Thoracic aorta (tissue), 2 donors: Measurements from ENCODE around the gene EVI5L. TPM values are rescaled to one million over a fixed set of nuclear protein-coding genes. Genes with fewer than 3 reads are reported as not detected.

Experiments
- ATAC-seq: fragments of 150-250 bp; one replicate; pipeline ENCODE4 v1.8.0; 2017; ENCODE audit warnings: low read depth; ENCODE audit not compliant: insufficient number of reproducible peaks, low FRiP score
- DNase-seq: peaks from one replicate; pipeline ENCODE4 v3.0.0-alpha.2; 2020; ENCODE audit warnings: low spot score
- H3K27ac ChIP-seq, 2 donors: fragments of 200-600 bp; sonication (generic); 1 replicate in 1 of 2; 2 replicates in 1 of 2; pipeline ENCODE4 v1.5.1; 2016; ENCODE audit warnings: mild to moderate bottlenecking in 2 of 2, moderate library complexity in 2 of 2
- H3K27me3 ChIP-seq: fragments of 200-600 bp; sonication (generic); replicated peaks from 2 replicates; pipeline ENCODE4 v1.6.0; 2016; ENCODE audit warnings: mild to moderate bottlenecking; ENCODE audit not compliant: insufficient read depth
- H3K36me3 ChIP-seq: fragments of 200-600 bp; sonication (generic); one replicate; pipeline ENCODE4 v1.5.1; 2016
- H3K4me1 ChIP-seq, 2 donors: fragments of 200-600 bp; sonication (generic); 1 replicate in 1 of 2; 2 replicates in 1 of 2; pipeline versions ENCODE4 v1.5.1 to v1.6.0; 2016; ENCODE audit warnings: low read depth in 2 of 2, mild to moderate bottlenecking in 1 of 2; ENCODE audit not compliant: control insufficient read depth in 1 of 2
- H3K4me3 ChIP-seq: fragments of 200-600 bp; sonication (generic); 2 replicates; pipeline ENCODE4 v1.5.1; 2016; ENCODE audit warnings: mild to moderate bottlenecking
- H3K9me3 ChIP-seq: fragments of 200-600 bp; sonication (generic); 2 replicates; pipeline ENCODE4 v1.5.1; 2016
- total RNA-seq, 2 donors: library from RNA; depleted of rRNA; stranded (reverse); fragments of >200 nt; gene quantifications; one replicate each; pipeline versions ENCODE4 v1.1.0 to v1.2.3, GENCODE V29; 2016
- TF ChIP-seq, protein P1 (sequence below): fragments of 200-600 bp; sonication (generic); IDR thresholded peaks from one replicate; pipeline ENCODE4 v1.5.1; 2019; ENCODE audit warnings: antibody characterized with exemption

The EVI5L gene
- total RNA-seq, 2 donors from 2014 or later, result 12.1 to 16.8 TPM

DNA sequence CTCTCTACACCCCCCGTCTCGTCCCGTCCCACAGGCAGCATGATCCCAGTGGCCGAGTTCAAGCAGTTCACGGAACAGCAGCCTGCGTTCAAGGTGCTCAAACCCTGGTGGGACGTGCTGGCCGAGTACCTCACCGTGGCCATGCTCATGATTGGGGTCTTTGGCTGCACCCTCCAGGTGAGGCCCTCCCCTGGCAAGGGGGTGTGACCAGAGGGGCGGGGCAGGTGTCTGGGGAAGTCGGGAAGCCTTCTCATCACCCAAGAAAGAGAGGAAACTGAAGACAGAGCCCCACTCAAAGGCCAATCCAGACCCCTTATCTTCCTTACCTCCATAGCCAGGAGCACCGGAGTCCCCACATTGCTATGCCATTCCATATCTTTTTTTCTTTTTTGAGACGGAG lies 65.5 kb downstream of the EVI5L start:
- Histone ChIP-seq H3K4me1 (no peaks in the 10 kb centered on the region), H3K36me3 (no peaks in the 10 kb centered on the region), H3K27ac (no peak overlapping the region), H3K4me3 (no peak overlapping the region), H3K9me3 (no peaks in the 10 kb centered on the region), H3K27me3 (no peaks in the 10 kb centered on the region)
- no peak for ATAC-seq
- no peak for DNase-seq
- TF ChIP-seq, protein P1, sequence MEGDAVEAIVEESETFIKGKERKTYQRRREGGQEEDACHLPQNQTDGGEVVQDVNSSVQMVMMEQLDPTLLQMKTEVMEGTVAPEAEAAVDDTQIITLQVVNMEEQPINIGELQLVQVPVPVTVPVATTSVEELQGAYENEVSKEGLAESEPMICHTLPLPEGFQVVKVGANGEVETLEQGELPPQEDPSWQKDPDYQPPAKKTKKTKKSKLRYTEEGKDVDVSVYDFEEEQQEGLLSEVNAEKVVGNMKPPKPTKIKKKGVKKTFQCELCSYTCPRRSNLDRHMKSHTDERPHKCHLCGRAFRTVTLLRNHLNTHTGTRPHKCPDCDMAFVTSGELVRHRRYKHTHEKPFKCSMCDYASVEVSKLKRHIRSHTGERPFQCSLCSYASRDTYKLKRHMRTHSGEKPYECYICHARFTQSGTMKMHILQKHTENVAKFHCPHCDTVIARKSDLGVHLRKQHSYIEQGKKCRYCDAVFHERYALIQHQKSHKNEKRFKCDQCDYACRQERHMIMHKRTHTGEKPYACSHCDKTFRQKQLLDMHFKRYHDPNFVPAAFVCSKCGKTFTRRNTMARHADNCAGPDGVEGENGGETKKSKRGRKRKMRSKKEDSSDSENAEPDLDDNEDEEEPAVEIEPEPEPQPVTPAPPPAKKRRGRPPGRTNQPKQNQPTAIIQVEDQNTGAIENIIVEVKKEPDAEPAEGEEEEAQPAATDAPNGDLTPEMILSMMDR, result no peak

DNA sequence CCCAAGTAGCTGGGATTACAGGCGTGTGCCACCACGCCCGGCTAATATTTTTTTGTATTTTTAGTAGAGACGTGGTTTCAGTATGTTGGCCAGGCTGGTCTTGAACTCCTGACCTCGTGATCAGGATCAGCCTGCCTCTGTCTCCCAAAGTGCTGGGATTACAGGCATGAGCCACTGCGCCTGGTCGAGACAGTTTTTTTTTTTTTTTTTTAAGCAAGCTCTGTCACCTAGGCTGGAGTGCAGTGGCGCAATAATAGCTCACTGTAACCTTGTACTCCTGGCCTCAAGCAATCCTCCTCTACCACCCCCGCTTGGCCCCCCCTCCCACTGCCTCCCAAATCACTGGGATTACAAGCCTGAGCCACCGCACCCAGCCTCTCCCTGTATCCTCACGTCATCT lies 67.3 kb downstream of the EVI5L start:
- TF ChIP-seq, protein P1, result no peak

DNA sequence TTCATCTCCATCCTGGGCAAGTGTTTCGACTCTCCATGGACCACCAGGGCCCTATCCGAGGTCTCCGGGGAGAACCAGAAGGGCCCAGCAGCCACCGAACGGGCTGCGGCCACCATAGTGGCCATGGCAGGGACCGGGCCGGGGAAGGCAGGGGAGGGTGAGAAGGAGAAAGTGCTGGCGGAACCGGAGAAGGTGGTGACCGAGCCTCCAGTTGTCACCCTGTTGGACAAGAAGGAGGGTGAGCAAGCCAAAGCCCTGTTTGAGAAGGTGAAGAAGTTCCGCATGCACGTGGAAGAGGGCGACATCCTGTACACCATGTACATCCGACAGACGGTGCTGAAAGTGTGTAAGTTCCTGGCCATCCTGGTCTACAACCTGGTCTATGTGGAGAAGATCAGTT lies 68.9 kb downstream of the EVI5L start:
- DNase-seq, result no peak
- H3K27ac ChIP-seq, result no peak overlapping the region
- H3K4me1 ChIP-seq, result peaks cover 5 to 9% of the 10 kb centered on the region in 2 donors
- TF ChIP-seq, protein P1, result no peak
- H3K27me3 ChIP-seq, result no peaks in the 10 kb centered on the region
- H3K36me3 ChIP-seq, result no peaks in the 10 kb centered on the region
- H3K9me3 ChIP-seq, result no peaks in the 10 kb centered on the region
- H3K4me3 ChIP-seq, result no peak overlapping the region
- no peak for ATAC-seq

More for the DNA sequence above, 67.3 kb downstream of the EVI5L start:
- DNase-seq, result no peak
- no peaks in the 10 kb centered on the region for H3K27me3 ChIP-seq
- ATAC-seq, result no peak
- no peaks in the 10 kb centered on the region for H3K9me3 ChIP-seq
- peaks cover 0 to under 1% of the 10 kb centered on the region in 2 donors for H3K4me1 ChIP-seq
- H3K27ac ChIP-seq, result no peak overlapping the region
- no peak overlapping the region for H3K4me3 ChIP-seq
- H3K36me3 ChIP-seq, result no peaks in the 10 kb centered on the region

DNA sequence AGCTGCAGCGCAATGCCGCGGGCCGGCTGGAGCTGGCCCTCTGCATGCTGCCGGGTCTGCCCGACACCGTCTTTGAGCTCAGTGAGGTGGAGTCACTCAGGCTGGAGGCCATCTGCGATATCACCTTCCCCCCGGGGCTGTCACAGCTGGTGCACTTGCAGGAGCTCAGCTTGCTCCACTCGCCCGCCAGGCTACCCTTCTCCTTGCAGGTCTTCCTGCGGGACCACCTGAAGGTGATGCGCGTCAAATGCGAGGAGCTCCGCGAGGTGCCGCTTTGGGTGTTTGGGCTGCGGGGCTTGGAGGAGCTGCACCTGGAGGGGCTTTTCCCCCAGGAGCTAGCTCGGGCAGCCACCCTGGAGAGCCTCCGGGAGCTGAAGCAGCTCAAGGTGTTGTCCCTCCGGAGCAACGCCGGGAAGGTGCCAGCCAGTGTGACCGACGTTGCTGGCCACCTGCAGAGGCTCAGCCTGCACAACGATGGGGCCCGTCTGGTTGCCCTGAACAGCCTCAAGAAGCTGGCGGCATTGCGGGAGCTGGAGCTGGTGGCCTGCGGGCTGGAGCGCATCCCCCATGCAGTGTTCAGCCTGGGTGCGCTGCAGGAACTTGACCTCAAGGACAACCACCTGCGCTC lies 69.8 kb downstream of the EVI5L start:
- Histone ChIP-seq H3K27ac (no peak overlapping the region), H3K27me3 (no peaks in the 10 kb centered on the region), H3K4me3 (no peak overlapping the region), H3K4me1 (peaks cover 9 to 16% of the 10 kb centered on the region in 2 donors), H3K36me3 (no peaks in the 10 kb centered on the region), H3K9me3 (no peaks in the 10 kb centered on the region)
- TF ChIP-seq, protein P1, result no peak
- DNase-seq (no peak), ATAC-seq (no peak)

DNA sequence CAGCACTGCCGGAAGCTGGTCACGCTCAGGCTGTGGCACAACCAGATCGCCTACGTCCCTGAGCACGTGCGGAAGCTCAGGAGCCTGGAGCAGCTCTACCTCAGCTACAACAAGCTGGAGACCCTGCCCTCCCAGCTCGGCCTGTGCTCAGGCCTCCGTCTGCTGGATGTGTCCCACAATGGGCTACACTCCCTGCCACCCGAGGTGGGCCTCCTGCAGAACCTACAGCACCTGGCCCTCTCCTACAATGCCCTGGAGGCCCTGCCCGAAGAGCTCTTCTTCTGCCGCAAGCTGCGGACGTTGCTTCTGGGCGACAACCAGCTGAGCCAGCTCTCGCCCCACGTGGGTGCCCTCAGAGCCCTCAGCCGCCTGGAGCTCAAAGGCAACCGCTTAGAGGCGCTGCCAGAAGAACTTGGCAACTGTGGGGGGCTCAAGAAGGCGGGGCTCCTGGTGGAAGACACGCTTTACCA lies 70.4 kb downstream of the EVI5L start:
- Histone ChIP-seq H3K4me1 (peaks cover 15 to 21% of the 10 kb centered on the region in 2 donors), H3K4me3 (no peak overlapping the region), H3K27me3 (no peaks in the 10 kb centered on the region), H3K27ac (no peak overlapping the region), H3K36me3 (no peaks in the 10 kb centered on the region), H3K9me3 (no peaks in the 10 kb centered on the region)
- TF ChIP-seq, protein P1, result no peak
- no peak for ATAC-seq
- no peak for DNase-seq
